K562 (cell line): ENCODE results near the gene PLEKHG4B. TPM values are rescaled to one million over a fixed set of nuclear protein-coding genes. Genes with fewer than 3 reads are reported as not detected.
A peak's percentile ranks its signal among the peaks of the same experiment; 100 is the strongest.
"Not testable (repeated sequence)": the region's sequence is repeated elsewhere in the genome, so short reads cannot be mapped to it uniquely, and the experiment has no call there.

Source experiments
- ATAC-seq: fragments of 200-7000 bp; cut with Tn5 transposase; 3 replicates; pipeline ENCODE4 v1.9.1; 2020; ENCODE audit warnings: moderate library complexity
- BruUV-seq: library from RNA; stranded (reverse); fragments of 400-500 nt; replicated peaks from 2 replicates; lab custom pipeline; 2021; lab: Mats Ljungman, UMichigan
- CTCF ChIA-PET: fragments of 300-600 bp; formaldehyde crosslinking; extraction: SDS; loops from one replicate; lab custom pipeline; 2021; ENCODE audit warnings: low intra/inter-chr PET ratio; lab: Yijun Ruan, JAX
- POLR2A ChIA-PET: fragments of 300-600, 350-650 bp; sonication (Branson Sonifier 250); formaldehyde crosslinking; extraction: SDS; loops from one replicate; lab custom pipeline; 2021; ENCODE audit warnings: antibody characterized with exemption, inconsistent platforms; lab: Yijun Ruan, JAX
- DNase-seq, 4 experiments: peaks; one replicate each; pipeline versions ENCODE4 v3.0.0 to v3.0.0-alpha.2; 2011 to 2018; ENCODE audit warnings: low spot score in 3 of 4, mixed read lengths in 3 of 4; ENCODE audit errors: extremely low read depth in 1 of 4
- FAIRE-seq: peaks from 2 replicates; lab custom pipeline; 2011; peaks lifted over from hg19 to GRCh38; lab: Jason Lieb, UNC
- H2AFZ ChIP-seq: 2 replicates; pipeline ENCODE4 v1.6.0; 2011; ENCODE audit warnings: low read depth, low read length, control low read depth, inconsistent platforms
- H3K27ac ChIP-seq: fragments of 200-600 bp; 3 replicates; pipeline ENCODE4 v1.8.0; 2011; ENCODE audit warnings: low read depth, mild to moderate bottlenecking, control low read depth, inconsistent platforms, low read length, moderate library complexity, mixed read lengths; ENCODE audit errors: extremely low read depth
- H3K27me3 ChIP-seq, 2 experiments: fragments of 300-600 bp in 1 of 2; 2 replicates in 1 of 2; 3 replicates in 1 of 2; pipeline versions ENCODE4 v1.6.0 to v1.8.0; 2011; ENCODE audit warnings: inconsistent platforms in 2 of 2, low read length in 2 of 2, mild to moderate bottlenecking in 1 of 2, mixed read lengths in 1 of 2, moderate library complexity in 1 of 2; ENCODE audit not compliant: control insufficient read depth in 2 of 2, insufficient read depth in 2 of 2
- H3K36me3 ChIP-seq: fragments of 300-600 bp; 3 replicates; pipeline ENCODE4 v1.8.0; 2011; ENCODE audit warnings: mild to moderate bottlenecking, low read length, inconsistent platforms; ENCODE audit not compliant: control insufficient read depth, insufficient read depth
- H3K4me1 ChIP-seq, 2 experiments: fragments of 200-600 bp in 1 of 2; replicated peaks in 1 of 2; 2 replicates in 1 of 2; 3 replicates in 1 of 2; pipeline versions ENCODE4 v1.5.1 to v1.8.0; 2011; ENCODE audit warnings: inconsistent platforms in 2 of 2, low read length in 2 of 2, mild to moderate bottlenecking in 1 of 2, mixed read lengths in 1 of 2, moderate library complexity in 1 of 2; ENCODE audit not compliant: control insufficient read depth in 2 of 2, insufficient read depth in 2 of 2
- H3K4me2 ChIP-seq: 2 replicates; pipeline ENCODE4 v1.6.1; 2011; ENCODE audit warnings: low read length, control low read depth, inconsistent platforms, mixed read lengths; ENCODE audit not compliant: insufficient read depth
- H3K4me3 ChIP-seq: fragments of 200-600 bp; sonication (generic), shearing (Covaris generic); 2 replicates; pipeline ENCODE4 v1.5.1; 2016; ENCODE audit warnings: control low read depth, inconsistent platforms
- H3K79me2 ChIP-seq: fragments of 200-600 bp; 3 replicates; pipeline ENCODE4 v1.8.0; 2011; ENCODE audit warnings: low read length, inconsistent platforms; ENCODE audit not compliant: control insufficient read depth, insufficient read depth
- H3K9ac ChIP-seq, 2 experiments: 2 replicates each; pipeline versions ENCODE4 v1.6.0 to v1.6.1; 2011; ENCODE audit warnings: low read depth in 2 of 2, low read length in 2 of 2, control low read depth in 1 of 2, inconsistent platforms in 1 of 2, mild to moderate bottlenecking in 1 of 2, mixed read lengths in 1 of 2; ENCODE audit not compliant: insufficient read depth in 1 of 2
- H3K9me1 ChIP-seq: one replicate; pipeline ENCODE4 v1.6.0; 2011; ENCODE audit warnings: inconsistent platforms, mild to moderate bottlenecking, low read length, moderate library complexity; ENCODE audit not compliant: control insufficient read depth, insufficient read depth
- H3K9me3 ChIP-seq: replicated peaks from 2 replicates; pipeline ENCODE4 v1.5.1; 2011; ENCODE audit warnings: low read depth, low read length, inconsistent platforms; ENCODE audit not compliant: control insufficient read depth, insufficient read depth
- H4K20me1 ChIP-seq: replicated peaks from 2 replicates; pipeline ENCODE4 v1.6.1; 2011; ENCODE audit warnings: low read length, inconsistent platforms, mixed read lengths; ENCODE audit not compliant: control insufficient read depth, insufficient read depth
- HEY1 ChIP-seq: fragments of 250-450 bp; sonication (Bioruptor Pico); IDR thresholded peaks from 2 replicates; pipeline ENCODE4 v1.5.0; 2020; ENCODE audit warnings: mild to moderate bottlenecking, moderate library complexity, borderline replicate concordance
- ZNF239 ChIP-seq: fragments of 250-450 bp; sonication (Bioruptor Pico); IDR thresholded peaks from 2 replicates; pipeline ENCODE4 v1.4.0; 2020; ENCODE audit warnings: mild to moderate bottlenecking
- WGBS: fragments of 100-300 bp; shearing (Covaris generic); methylation state at CpG from one replicate; pipeline ENCODE4 v1.1.6; 2016; ENCODE audit warnings: low coverage, mixed read lengths; ENCODE audit not compliant: insufficient coverage; ENCODE audit errors: missing lambda C conversion rate; 5-methylcytosine and 5-hydroxymethylcytosine counted together
- in situ Hi-C: fragments of 300-500 bp; cut with MboI; formaldehyde crosslinking; loops from 4 replicates; pipeline ENCODE4 v1.15.0; 2018; ENCODE audit warnings: inconsistent platforms, mixed read lengths
- intact Hi-C: fragments of 100-400 bp; cut with micrococcal nuclease; formaldehyde crosslinking; loops from 2 replicates; pipeline ENCODE4 v1.14.2; 2022
- polyA plus RNA-seq, 8 experiments: library from polyadenylated mRNA; depleted of rRNA in 4 of 8; stranded (reverse) in 5 of 8; unstranded in 3 of 8; fragments of >200 nt; fragmentation: Nextera tagmentation in 2 of 8; fragmentation: Illumina TruSeq in 1 of 8; extraction: Ambion mirVana in 2 of 8; extraction: Trizol in 1 of 8; gene quantifications; 2 replicates each; pipeline versions ENCODE4 v1.2.1 to v1.2.3, GENCODE V29; 2011 to 2014; ENCODE audit warnings: inconsistent platforms in 1 of 8, missing spikeins in 1 of 8
- total RNA-seq, 7 experiments: library from RNA; depleted of rRNA in 6 of 7; stranded (reverse); fragments of >200 nt in 6 of 7; fragmentation: Illumina TruSeq in 2 of 7; extraction: Trizol in 2 of 7; gene quantifications; 2 replicates each; pipeline versions ENCODE4 v1.2.1 to v1.2.3, GENCODE V29; 2011 to 2021; ENCODE audit warnings: low replicate concordance in 1 of 7

The PLEKHG4B gene
- total and polyA plus RNA-seq, 9 of the 15 experiments (the other 6 are each of a cell fraction or from before 2014, with no cell fraction given), result 0.02 TPM; not detected in 8

- Histone ChIP-seq H3K4me2 (peak overlapping the region; percentile 92), H3K9ac (peak overlapping the region; percentile 90 to 97; a peak in 3 of 4 replicates), H3K4me1 (peaks cover 11% of the 10 kb centered on the region in 2 experiments; a peak in 4 of 5 replicates), H3K27me3 (no peaks in the 10 kb centered on the region), H3K36me3 (peaks cover 40% of the 10 kb centered on the region; the same call in 2 of the 3 replicates), H2AFZ (no peak overlapping the region), H3K9me3 (no peaks in the 10 kb centered on the region)
- intact Hi-C loops, result no loop called here
- no peak for ATAC-seq
- TF ChIP-seq HEY1 (CRISPR knock-in tag) (no peak), ZNF239 (CRISPR knock-in tag) (peak; percentile 75)
- TF ChIP-seq, all 486 proteins: peak for 1
- CTCF ChIA-PET, result interaction anchor here (0.9 kb wide), 1 partner anchor 12 kb away, joined by 3 read pairs; no protein-coding TSS in a partner anchor
- no TSS peak for BruUV-seq
- 23% methylated on average over 4 of the region's 4 CpGs for WGBS
- no peak for DNase-seq
- Histone ChIP-seq H3K79me2 (peaks cover 66% of the 10 kb centered on the region), H3K27ac (no peak overlapping the region; the same call in 1 of the 3 replicates), H3K4me3 (peak overlapping the region; percentile 99), H4K20me1 (peaks cover 26% of the 10 kb centered on the region), H3K9me1 (no peaks in the 10 kb centered on the region)
- no peak for FAIRE-seq
- in situ Hi-C loops, result loop anchor here (5.0 kb wide), 1 partner anchor 1377 kb away; no protein-coding TSS in a partner anchor
- POLR2A ChIA-PET, result interaction anchor here (0.6 to 2.1 kb wide), 4 partner anchors 9 to 115 kb away, joined by 3 to 7 read pairs (median 4); no protein-coding TSS in a partner anchor
Measured at GRCh38 chr5:219991-220390, 128.0 kb downstream of the PLEKHG4B start.

GRCh38 chr5:222951-223715 lies 131.2 kb downstream of the PLEKHG4B start:
- intact Hi-C loops, BruUV-seq: not testable (repeated sequence)

More at GRCh38 chr5:222951-223715, 131.2 kb downstream of the PLEKHG4B start:
- peaks cover 26% of the 10 kb centered on the region for H4K20me1 ChIP-seq
- H3K9ac ChIP-seq, CTCF ChIA-PET, H3K9me3 ChIP-seq, H3K27ac ChIP-seq, ATAC-seq, H3K4me3 ChIP-seq, H2AFZ ChIP-seq, H3K27me3 ChIP-seq, H3K9me1 ChIP-seq, H3K4me2 ChIP-seq, in situ Hi-C loops, DNase-seq, FAIRE-seq: not testable (repeated sequence)
- H3K36me3 ChIP-seq, result peaks cover 66% of the 10 kb centered on the region; the same call in 2 of the 3 replicates
- 75% methylated on average over 6 of the region's 6 CpGs for WGBS
- POLR2A ChIA-PET, result interaction anchor here (1.4 kb wide), 1 partner anchor 9 kb away, joined by 7 read pairs; no protein-coding TSS in a partner anchor
- H3K4me1 ChIP-seq, result peaks cover 8 to 11% of the 10 kb centered on the region in 2 experiments; a peak in 4 of 5 replicates
- H3K79me2 ChIP-seq, result peaks cover 59% of the 10 kb centered on the region
